Daoy (cell line): ENCODE results near the gene EIF5B. TPM values are rescaled to one million over a fixed set of nuclear protein-coding genes. Genes with fewer than 3 reads are reported as not detected.
A peak's percentile ranks its signal among the peaks of the same experiment; 100 is the strongest.
"Not testable (repeated sequence)": the region's sequence is repeated elsewhere in the genome, so short reads cannot be mapped to it uniquely, and the experiment has no call there.

Experiments used
- DNase-seq: peaks from one replicate; pipeline ENCODE4 v3.0.0-alpha.2; 2015; ENCODE audit warnings: low read depth
- total RNA-seq: library from RNA; depleted of rRNA; stranded (reverse); fragments of >200 nt; shearing (Covaris generic); gene quantifications from 2 replicates; pipeline ENCODE4 v1.2.3, GENCODE V29; 2014; rRNA removed

EIF5B gene, protein sequence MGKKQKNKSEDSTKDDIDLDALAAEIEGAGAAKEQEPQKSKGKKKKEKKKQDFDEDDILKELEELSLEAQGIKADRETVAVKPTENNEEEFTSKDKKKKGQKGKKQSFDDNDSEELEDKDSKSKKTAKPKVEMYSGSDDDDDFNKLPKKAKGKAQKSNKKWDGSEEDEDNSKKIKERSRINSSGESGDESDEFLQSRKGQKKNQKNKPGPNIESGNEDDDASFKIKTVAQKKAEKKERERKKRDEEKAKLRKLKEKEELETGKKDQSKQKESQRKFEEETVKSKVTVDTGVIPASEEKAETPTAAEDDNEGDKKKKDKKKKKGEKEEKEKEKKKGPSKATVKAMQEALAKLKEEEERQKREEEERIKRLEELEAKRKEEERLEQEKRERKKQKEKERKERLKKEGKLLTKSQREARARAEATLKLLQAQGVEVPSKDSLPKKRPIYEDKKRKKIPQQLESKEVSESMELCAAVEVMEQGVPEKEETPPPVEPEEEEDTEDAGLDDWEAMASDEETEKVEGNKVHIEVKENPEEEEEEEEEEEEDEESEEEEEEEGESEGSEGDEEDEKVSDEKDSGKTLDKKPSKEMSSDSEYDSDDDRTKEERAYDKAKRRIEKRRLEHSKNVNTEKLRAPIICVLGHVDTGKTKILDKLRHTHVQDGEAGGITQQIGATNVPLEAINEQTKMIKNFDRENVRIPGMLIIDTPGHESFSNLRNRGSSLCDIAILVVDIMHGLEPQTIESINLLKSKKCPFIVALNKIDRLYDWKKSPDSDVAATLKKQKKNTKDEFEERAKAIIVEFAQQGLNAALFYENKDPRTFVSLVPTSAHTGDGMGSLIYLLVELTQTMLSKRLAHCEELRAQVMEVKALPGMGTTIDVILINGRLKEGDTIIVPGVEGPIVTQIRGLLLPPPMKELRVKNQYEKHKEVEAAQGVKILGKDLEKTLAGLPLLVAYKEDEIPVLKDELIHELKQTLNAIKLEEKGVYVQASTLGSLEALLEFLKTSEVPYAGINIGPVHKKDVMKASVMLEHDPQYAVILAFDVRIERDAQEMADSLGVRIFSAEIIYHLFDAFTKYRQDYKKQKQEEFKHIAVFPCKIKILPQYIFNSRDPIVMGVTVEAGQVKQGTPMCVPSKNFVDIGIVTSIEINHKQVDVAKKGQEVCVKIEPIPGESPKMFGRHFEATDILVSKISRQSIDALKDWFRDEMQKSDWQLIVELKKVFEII
- total RNA-seq, result 16.6 and 18.9 TPM in 2 replicates

DNA sequence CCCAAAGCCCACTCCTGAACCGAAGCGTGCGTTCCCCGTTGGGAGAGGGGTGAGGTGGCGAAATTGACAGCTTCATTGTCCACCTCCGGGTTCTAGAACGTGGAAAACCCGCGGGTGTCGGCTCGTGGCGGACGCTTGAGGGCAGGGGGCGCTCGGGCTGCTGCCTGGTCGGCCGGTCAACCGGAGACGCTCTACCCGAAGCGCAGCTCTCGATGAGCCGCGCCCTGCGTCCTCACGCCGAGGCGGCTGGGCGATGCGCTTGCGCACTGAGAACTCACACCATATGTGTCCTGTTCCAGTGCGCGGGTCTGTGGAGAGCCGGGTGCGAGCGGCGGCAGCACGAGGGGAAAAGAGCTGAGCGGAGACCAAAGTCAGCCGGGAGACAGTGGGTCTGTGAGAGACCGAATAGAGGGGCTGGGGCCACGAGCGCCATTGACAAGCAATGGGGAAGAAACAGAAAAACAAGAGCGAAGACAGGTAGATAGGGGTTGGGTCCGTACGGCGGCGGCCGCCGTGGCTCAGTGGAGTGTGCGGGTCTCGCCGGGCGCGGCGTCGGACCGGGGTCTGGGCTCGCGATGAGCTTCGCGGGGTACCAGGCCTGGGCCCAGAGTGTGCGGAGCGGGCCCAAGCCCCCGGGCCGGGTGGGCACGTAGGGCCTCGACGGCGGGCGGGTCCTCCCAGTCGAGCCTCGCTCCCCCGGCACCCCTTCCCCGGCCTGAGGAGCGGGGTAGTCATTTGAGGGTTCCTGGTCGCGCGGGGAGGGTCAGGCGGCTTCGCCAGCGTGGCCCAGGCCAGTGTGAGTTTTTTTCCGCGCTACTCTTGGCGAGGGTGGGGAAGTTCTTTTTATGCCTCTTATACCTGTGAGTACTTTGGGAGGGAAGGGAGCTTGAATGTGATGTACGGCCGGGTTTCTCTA is at the start of gene EIF5B:
EIF5B (plus strand) TSS at position 277 of the 916 bp plus-strand sequence; CDS start at position 443, 166 bp downstream.
- peak; percentile 98 for DNase-seq

DNA sequence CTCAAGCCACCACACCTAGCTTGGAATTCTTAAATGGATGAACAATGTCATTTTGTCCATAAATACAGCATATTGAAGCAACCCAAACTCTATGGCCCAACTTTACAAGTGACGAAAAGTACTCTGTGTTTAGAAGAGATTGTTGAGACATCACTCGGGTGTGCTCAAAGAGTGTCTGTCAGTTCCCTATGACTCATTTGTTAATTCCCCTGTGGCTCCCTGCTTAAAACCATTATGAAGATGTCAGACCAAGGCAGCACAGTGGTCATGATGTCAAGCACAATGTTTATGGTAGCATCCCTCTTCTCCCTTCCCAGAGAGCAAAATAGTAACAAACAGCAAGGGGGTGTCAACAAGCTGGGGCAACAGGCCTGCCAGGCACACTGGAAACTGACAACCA is 39.2 kb upstream of the EIF5B start:
- peak; percentile 3 for DNase-seq

- no peak for DNase-seq
Observed at GRCh38 chr2:99299580-99299979, 37.6 kb upstream of the EIF5B start.

GRCh38 chr2:99301097-99301496 is 36.1 kb upstream of the EIF5B start, which contains the start of gene LYG1:
Gene LYG1, minus strand, starts transcription at chr2:99301197. Its CDS starts 5,527 bp downstream, at chr2:99295670.
- DNase-seq, result not testable (repeated sequence)

DNA sequence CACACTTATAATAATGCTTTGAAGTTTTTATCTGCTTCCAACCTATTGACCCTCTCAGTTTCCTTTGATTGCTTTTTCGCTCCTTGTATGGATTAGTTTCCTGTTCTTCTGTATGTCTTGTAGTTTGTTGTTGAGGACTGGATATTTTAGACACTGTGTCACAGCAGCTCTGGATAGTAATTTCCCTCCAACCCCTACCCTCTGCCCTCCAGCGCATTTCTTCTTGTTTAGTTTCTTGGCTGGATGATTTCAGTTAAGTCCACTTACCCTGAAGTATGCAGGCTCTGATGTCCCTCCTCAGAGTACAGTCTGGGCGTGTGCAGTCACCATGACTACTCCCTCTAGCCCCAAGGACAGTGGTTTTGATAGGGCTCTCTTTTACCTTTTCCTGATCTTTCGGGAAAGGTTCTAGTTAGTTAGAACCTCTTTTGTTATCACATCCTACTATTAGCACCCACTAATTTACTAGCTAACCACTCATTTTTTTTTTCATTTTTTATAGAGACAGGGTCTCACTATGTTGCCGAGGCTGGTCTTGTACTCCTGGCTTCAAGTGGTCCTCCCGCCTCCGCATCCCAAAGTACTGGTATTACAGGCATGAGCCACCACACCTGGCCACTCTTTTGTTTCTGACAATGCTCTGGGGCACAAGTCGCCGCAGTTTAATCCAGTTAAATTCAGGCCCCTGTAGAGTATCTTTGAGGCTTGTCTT is 19.9 kb upstream of the EIF5B start:
- DNase-seq, result no peak

- DNase-seq, result not testable (repeated sequence)
Observed at GRCh38 chr2:99317873-99318200, 19.4 kb upstream of the EIF5B start.

DNA sequence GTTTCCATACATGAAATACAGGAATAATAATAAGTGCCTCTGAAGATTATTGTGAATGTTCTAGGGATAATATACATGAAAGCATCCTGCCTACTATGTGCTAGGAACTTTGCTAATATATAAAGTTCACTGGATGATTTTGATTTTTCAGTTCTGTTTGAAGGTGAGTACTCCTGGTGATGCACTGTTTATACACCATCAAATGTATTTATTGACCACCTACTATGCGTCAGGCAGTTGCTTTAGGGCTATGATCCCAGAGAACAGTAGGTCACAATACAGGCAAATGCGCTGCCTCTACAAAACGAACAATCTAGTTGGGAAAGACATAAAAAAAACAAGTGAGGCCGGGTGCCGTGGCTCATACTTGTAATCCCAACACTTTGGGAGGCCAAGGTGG is 11.8 kb upstream of the EIF5B start:
- DNase-seq, result no peak

GRCh38 chr2:99335911-99336803 is 1.0 kb upstream of the EIF5B start, which contains the start of gene TXNDC9:
Gene TXNDC9, minus strand, starts transcription at chr2:99336333. Its CDS starts 3,123 bp downstream, at chr2:99333210.
- peak; percentile 99 for DNase-seq

DNA sequence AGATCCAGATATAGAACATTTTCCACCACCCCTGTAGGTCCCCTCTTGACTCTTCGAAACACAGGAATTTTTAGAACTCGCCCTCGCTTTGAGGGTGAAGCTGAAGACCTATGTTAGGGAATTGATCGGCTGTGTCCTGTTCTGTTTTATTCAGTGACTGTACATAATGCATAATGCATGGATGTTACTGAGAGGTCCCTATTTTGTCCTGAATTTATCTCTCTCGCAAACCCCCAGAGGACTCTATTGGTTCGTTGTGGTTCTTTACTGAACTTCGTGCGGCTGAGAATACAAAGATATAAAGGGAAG is 431 bp upstream of the EIF5B start:
- DNase-seq, result no peak

DNA sequence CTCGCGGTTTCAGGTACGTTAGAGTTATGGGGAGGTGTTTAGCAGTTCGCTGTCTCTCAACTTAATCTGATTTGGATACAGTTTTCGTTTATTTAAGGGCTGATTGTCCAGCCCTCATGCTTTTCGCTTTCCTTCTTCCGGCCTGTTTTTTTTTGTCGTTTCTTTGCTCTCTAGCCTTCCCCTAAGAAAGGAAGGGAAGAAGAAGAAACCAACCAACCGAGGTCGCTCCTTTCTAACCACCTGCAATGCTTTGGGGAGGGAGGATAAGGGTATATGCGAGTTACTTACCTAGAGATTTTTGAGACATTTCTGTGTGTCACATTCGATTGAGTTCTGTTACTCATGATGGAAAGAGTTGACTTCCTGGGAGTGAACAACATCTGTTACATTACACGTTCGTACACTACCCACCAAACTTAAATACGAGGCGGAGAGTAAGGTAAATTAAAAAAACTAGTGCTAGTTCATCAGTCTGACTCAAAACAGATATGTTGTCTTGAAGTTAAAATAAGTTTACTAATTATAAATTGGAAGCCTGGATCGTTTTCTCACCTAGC is 918 bp downstream of the EIF5B start:
- peak; percentile 4 for DNase-seq

DNA sequence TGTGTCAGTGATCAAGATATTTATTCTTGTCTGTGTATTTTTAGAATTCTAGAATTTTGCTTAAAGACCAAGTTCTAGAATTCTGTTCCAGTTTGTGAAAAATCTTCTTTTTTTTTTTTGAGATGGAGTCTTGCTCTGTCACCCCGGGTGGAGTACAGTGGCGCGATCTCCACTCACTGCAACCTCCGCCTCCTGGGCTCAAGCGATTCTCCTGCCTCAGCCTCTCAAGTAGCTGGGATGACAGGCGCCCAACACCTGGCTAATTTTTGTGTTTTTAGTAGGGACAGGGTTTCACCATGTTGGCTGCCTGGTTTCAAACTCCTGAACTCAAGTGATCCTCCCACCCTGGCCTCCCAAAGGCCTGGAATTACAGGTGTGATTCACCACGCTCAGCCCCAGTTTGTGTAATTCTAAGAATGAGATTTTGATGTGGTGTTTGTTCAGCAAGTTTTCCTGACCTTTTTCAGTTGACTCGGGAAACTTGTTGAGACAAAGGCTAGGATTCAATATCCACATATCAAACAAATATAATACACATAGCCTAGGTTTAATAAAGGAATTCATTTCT is 3.6 kb downstream of the EIF5B start:
- DNase-seq, result no peak

DNA sequence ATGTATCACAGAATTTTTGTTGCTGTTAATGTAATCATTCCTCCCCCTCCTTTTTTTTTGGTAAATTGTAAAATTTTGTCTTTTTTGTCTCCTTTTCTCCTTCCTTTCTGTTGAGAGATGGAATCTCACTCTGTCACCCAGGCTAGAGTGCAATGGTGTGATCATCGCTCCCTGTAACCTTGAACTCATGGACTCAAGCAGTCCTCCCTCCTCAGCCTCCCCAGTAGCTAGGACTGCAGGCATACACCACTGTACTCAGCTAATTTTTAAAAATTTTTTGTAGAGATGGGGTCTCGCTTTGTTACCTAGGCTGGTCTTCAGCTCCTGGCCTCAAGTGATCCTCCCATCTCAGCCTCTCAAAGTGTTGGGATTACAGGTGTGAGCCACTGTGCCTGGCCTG is 5.3 kb downstream of the EIF5B start:
- DNase-seq, result no peak

DNA sequence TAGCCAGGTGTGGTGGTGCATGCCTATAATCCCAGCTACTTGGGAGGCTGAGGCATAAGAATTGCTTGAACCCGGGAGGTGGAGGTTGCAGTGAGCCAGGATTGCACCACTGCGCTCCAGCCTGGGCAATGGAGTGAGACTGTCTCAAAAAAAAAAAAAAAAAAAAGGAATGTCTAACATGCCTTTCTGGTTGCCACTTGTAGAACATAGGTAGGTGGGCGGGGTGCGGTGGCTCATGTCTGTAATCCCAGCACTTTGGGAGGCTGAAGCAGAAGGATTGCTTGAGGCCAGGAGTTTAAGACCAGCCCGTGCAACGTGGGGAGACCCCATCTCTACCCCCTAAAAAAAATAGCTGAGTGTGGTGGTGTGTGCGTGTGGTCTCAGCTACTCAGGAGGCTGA is 8.3 kb downstream of the EIF5B start:
- DNase-seq, result not testable (repeated sequence)

DNA sequence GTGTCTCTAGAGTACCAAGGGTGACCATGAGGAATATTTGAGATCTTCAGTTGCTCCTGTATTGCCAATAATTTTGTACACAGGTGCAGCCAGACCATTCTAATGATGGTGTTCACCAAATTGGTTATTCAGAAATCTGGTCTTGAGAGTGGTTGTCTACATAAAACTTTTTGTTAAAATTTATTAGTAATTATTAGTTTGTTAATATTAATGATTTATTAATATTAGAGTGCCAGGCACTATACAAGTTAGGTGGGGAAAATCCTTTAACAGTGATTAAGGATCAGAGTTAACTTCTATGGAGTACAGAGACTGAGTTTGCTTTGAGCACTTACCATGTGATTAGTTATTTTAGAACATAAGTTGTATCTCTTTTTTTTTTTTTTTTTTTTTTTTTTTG is 9.0 kb downstream of the EIF5B start:
- no peak for DNase-seq

- DNase-seq, result no peak
Observed at GRCh38 chr2:99348173-99348572, 11.0 kb downstream of the EIF5B start.

DNA sequence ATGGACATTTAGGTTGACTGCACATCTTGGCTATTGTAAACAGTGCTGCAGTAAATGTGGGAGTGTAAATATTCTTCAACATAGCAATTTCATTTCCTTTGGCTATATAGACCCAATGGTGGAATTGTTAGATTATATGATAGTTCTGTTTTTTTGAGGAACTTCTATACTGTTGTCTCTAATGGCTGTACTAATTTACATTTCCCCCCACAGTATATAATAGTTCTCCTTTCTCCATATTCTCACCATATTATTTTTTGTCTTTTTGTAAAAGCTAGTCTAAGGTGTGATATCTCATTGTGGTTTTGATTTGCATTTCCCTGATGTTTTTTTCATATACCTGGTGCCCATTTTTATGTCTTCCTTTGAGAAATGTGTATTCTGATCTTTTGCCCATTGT is 13.0 kb downstream of the EIF5B start:
- DNase-seq, result no peak

GRCh38 chr2:99354070-99354469 is 16.9 kb downstream of the EIF5B start:
- no peak for DNase-seq

- not testable (repeated sequence) for DNase-seq
Observed at GRCh38 chr2:99354825-99355224, 17.6 kb downstream of the EIF5B start.

GRCh38 chr2:99356853-99357252 is 19.7 kb downstream of the EIF5B start:
- no peak for DNase-seq
